H1 (cell line): ENCODE data around the gene TRIM14. TPM values are rescaled to one million over a fixed set of nuclear protein-coding genes. Genes with fewer than 3 reads are reported as not detected.

Source experiments
- CTCF ChIA-PET: fragments of 300-600 bp; sonication (Branson Sonifier 250); formaldehyde crosslinking; loops from one replicate; lab custom pipeline; 2021; ENCODE audit not compliant: partially characterized antibody; lab: Charles Lee
- POLR2A ChIA-PET: fragments of 300-600 bp; sonication (Branson Sonifier 250); formaldehyde crosslinking; loops from one replicate; lab custom pipeline; 2021; ENCODE audit warnings: inconsistent platforms; ENCODE audit not compliant: partially characterized antibody; lab: Charles Lee
- DNase-seq, 2 experiments: peaks; one replicate each; pipeline versions ENCODE4 v3.0.0 to v3.0.0-alpha.2; 2010 to 2022; ENCODE audit warnings: low spot score in 2 of 2, low read depth in 1 of 2, mixed read lengths in 1 of 2
- FAIRE-seq: peaks from 2 replicates; lab custom pipeline; 2011; peaks lifted over from hg19 to GRCh38; lab: Jason Lieb, UNC
- H2AFZ ChIP-seq: 2 replicates; pipeline ENCODE4 v1.8.1; 2012; ENCODE audit warnings: low read length, inconsistent platforms
- H2AK5ac ChIP-seq: 2 replicates; pipeline ENCODE4 v1.6.1; 2013; ENCODE audit warnings: low read depth, low read length
- H2BK120ac ChIP-seq: replicated peaks from 2 replicates; pipeline ENCODE3; 2013; ENCODE audit warnings: low read depth, low read length, inconsistent platforms
- H2BK12ac ChIP-seq: 2 replicates; pipeline ENCODE4 v1.6.1; 2013; ENCODE audit warnings: low read depth, low read length
- H2BK15ac ChIP-seq: 2 replicates; pipeline ENCODE4 v1.6.1; 2013; ENCODE audit warnings: low read length
- H2BK20ac ChIP-seq: 2 replicates; pipeline ENCODE4 v1.6.1; 2013; ENCODE audit warnings: low read length
- H2BK5ac ChIP-seq: 2 replicates; pipeline ENCODE4 v1.6.1; 2013; ENCODE audit warnings: low read depth, low read length
- H3K14ac ChIP-seq: 2 replicates; pipeline ENCODE4 v1.6.1; 2013; ENCODE audit warnings: inconsistent platforms; ENCODE audit not compliant: insufficient read length
- H3K18ac ChIP-seq: 2 replicates; pipeline ENCODE4 v1.6.1; 2013; ENCODE audit warnings: low read length; ENCODE audit errors: extremely low read depth
- H3K23ac ChIP-seq: 2 replicates; pipeline ENCODE4 v1.6.1; 2013; ENCODE audit warnings: inconsistent platforms; ENCODE audit not compliant: insufficient read length
- H3K23me2 ChIP-seq: 2 replicates; pipeline ENCODE4 v1.6.1; 2013; ENCODE audit warnings: low read depth, low read length
- H3K27ac ChIP-seq: 2 replicates; pipeline ENCODE4 v1.6.1; 2011; ENCODE audit warnings: low read depth, low read length, inconsistent platforms
- H3K27me3 ChIP-seq, 4 experiments: replicated peaks in 1 of 4; 1 replicate in 1 of 4; 2 replicates in 3 of 4; pipeline versions ENCODE4 v1.6.1 to v1.8.1; 2011 to 2013; ENCODE audit warnings: low read length in 3 of 4, mild to moderate bottlenecking in 3 of 4, inconsistent platforms in 2 of 4, mixed read lengths in 2 of 4, moderate library complexity in 1 of 4; ENCODE audit not compliant: control insufficient read depth in 3 of 4, insufficient read depth in 3 of 4; ENCODE audit errors: extremely low read depth in 1 of 4
- H3K36me3 ChIP-seq, 4 experiments: 2 replicates each; pipeline versions ENCODE4 v1.6.1 to v1.8.1; 2011 to 2013; ENCODE audit warnings: mild to moderate bottlenecking in 4 of 4, low read length in 3 of 4, moderate library complexity in 2 of 4, control low read depth in 1 of 4, inconsistent platforms in 1 of 4; ENCODE audit not compliant: insufficient read depth in 4 of 4, control insufficient read depth in 2 of 4
- H3K4ac ChIP-seq: replicated peaks from 2 replicates; pipeline ENCODE3; 2013; ENCODE audit warnings: low read length, low read depth, mixed read lengths, inconsistent platforms; ENCODE audit not compliant: insufficient read length
- H3K4me1 ChIP-seq, 4 experiments: replicated peaks in 1 of 4; 1 replicate in 1 of 4; 2 replicates in 3 of 4; pipeline versions ENCODE4 v1.6.1 to v1.8.1; 2011 to 2013; ENCODE audit warnings: low read length in 3 of 4, inconsistent platforms in 2 of 4, mixed read lengths in 1 of 4; ENCODE audit not compliant: insufficient read depth in 4 of 4, control insufficient read depth in 3 of 4
- H3K4me2 ChIP-seq, 2 experiments: 2 replicates each; pipeline versions ENCODE4 v1.6.1 to v1.8.1; 2011 to 2013; ENCODE audit warnings: low read depth in 2 of 2, low read length in 2 of 2, control low read depth in 1 of 2, inconsistent platforms in 1 of 2, mild to moderate bottlenecking in 1 of 2; ENCODE audit not compliant: insufficient read depth in 1 of 2
- H3K4me3 ChIP-seq, 4 experiments: fragments of 200-600, 300-600 bp in 1 of 4; sonication (generic), shearing (Covaris generic), sonication (Bioruptor Twin) in 1 of 4; 2 replicates each; pipeline versions ENCODE4 v1.5.1 to v1.8.1; 2011 to 2016; ENCODE audit warnings: low read length in 4 of 4, low read depth in 3 of 4, control low read depth in 2 of 4, inconsistent platforms in 2 of 4, mild to moderate bottlenecking in 2 of 4, mixed read lengths in 1 of 4, moderate library complexity in 1 of 4; ENCODE audit not compliant: insufficient read depth in 2 of 4; ENCODE audit errors: extremely low read depth in 1 of 4
- H3K56ac ChIP-seq: replicated peaks from 2 replicates; pipeline ENCODE3; 2013; ENCODE audit warnings: low read depth, mild to moderate bottlenecking, mixed read lengths, low read length, inconsistent platforms; ENCODE audit not compliant: insufficient read length
- H3K79me1 ChIP-seq: 2 replicates; pipeline ENCODE4 v1.6.1; 2013; ENCODE audit warnings: low read depth, low read length, control low read depth
- H3K79me2 ChIP-seq, 2 experiments: 2 replicates each; pipeline versions ENCODE4 v1.6.1 to v1.8.1; 2012 to 2013; ENCODE audit warnings: low read length in 2 of 2, mild to moderate bottlenecking in 2 of 2, inconsistent platforms in 1 of 2; ENCODE audit not compliant: insufficient read depth in 2 of 2, control insufficient read depth in 1 of 2
- H3K9ac ChIP-seq, 4 experiments: replicated peaks in 1 of 4; 1 replicate in 1 of 4; 2 replicates in 3 of 4; pipeline versions ENCODE4 v1.6.1 to v1.8.1; 2011 to 2013; ENCODE audit warnings: low read depth in 3 of 4, low read length in 3 of 4, control low read depth in 2 of 4, mild to moderate bottlenecking in 2 of 4, moderate library complexity in 2 of 4, inconsistent platforms in 1 of 4; ENCODE audit errors: extremely low read depth in 1 of 4
- H3K9me3 ChIP-seq, 2 experiments: 2 replicates each; pipeline versions ENCODE4 v1.6.1 to v1.8.1; 2012 to 2013; ENCODE audit warnings: mild to moderate bottlenecking in 2 of 2, moderate library complexity in 2 of 2, control low read depth in 1 of 2, inconsistent platforms in 1 of 2, low read depth in 1 of 2, low read length in 1 of 2, mixed read lengths in 1 of 2; ENCODE audit not compliant: insufficient read depth in 2 of 2
- H4K20me1 ChIP-seq, 2 experiments: replicated peaks in 1 of 2; 2 replicates each; pipeline versions ENCODE3 to v1.8.1; 2011 to 2013; ENCODE audit warnings: inconsistent platforms in 2 of 2, low read length in 2 of 2, mild to moderate bottlenecking in 1 of 2; ENCODE audit not compliant: insufficient read depth in 2 of 2, control insufficient read depth in 1 of 2
- H4K5ac ChIP-seq: 2 replicates; pipeline ENCODE4 v1.6.1; 2013; ENCODE audit warnings: low read length, low read depth, mixed read lengths, inconsistent platforms; ENCODE audit not compliant: insufficient read length
- H4K8ac ChIP-seq: 2 replicates; pipeline ENCODE4 v1.8.0; 2013; ENCODE audit warnings: mild to moderate bottlenecking, moderate library complexity, low read length, inconsistent platforms; ENCODE audit not compliant: insufficient read depth; ENCODE audit errors: extremely low read depth
- H4K91ac ChIP-seq: replicated peaks from 2 replicates; pipeline ENCODE3; 2013; ENCODE audit warnings: low read length, mixed read lengths, inconsistent platforms; ENCODE audit not compliant: insufficient read length
- WGBS, 2 experiments: shearing (Covaris generic) in 1 of 2; methylation state at CpG; one replicate each; pipeline versions ENCODE4 v1.1.6 to v1.1.7; 2013 to 2015; ENCODE audit warnings: low lambda C conversion rate in 2 of 2, mixed read lengths in 2 of 2, inconsistent platforms in 1 of 2, low coverage in 1 of 2, missing lambda C conversion rate in 1 of 2; ENCODE audit not compliant: insufficient replicate concordance in 2 of 2, insufficient coverage in 1 of 2, insufficient read length in 1 of 2; ENCODE audit errors: extremely low coverage in 1 of 2, missing lambda C conversion rate in 1 of 2; 5-methylcytosine and 5-hydroxymethylcytosine counted together
- polyA plus RNA-seq, 7 experiments: library from polyadenylated mRNA; depleted of rRNA in 3 of 7; stranded (reverse) in 5 of 7; unstranded in 2 of 7; fragments of >200 nt in 5 of 7; fragments of 200-250 nt in 2 of 7; gene quantifications; 1 replicate in 5 of 7; 2 replicates in 1 of 7; 4 replicates in 1 of 7; pipeline versions ENCODE4 v1.2.1 to v1.2.3, GENCODE V29; 2011 to 2013; ENCODE audit warnings: missing spikeins in 2 of 7, mixed read lengths in 2 of 7
- total RNA-seq: library from RNA; stranded (reverse); fragmentation: NEBNext Ultra II Directional; extraction: Animal tissue kit (Norgen Biotek cat#: 25700); gene quantifications from 2 replicates; pipeline ENCODE4 v1.2.1, GENCODE V29; 2021
- TF ChIP-seq, protein P1 (sequence below): IDR thresholded peaks from 2 replicates; pipeline ENCODE4 v1.6.1; 2011; ENCODE audit warnings: low read length, improper control_type of control experiment

TRIM14 gene
- total and polyA plus RNA-seq, 2 of the 8 experiments (the other 6 are each of a cell fraction or from before 2014, with no cell fraction given), result 9.2 to 19.4 TPM

DNA sequence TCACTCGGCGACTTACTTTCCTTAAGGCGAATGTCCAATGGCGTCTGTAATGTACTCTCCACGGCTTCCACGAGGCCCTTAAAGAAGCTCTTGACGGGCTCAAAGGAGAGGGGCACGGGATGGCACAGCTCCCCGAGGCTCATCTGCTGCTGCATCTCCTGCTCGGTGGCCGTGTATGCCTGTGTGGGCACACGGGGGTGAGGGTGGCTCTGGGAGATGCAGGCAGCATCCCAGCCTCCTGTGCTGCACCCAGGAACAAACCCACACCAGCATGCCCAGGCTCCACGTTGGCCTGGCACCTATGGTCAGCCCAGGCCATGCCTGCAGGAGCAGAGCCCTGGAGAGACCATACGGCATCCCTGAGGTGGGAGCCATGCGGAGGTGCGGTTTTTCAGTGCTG is 24.2 kb downstream of the TRIM14 start:
- no peak overlapping the region for H3K4ac ChIP-seq
- no peak overlapping the region for H3K18ac ChIP-seq
- no peaks in the 10 kb centered on the region for H3K27me3 ChIP-seq
- no peak overlapping the region for H2AFZ ChIP-seq
- DNase-seq, result no peak
- FAIRE-seq, result no peak
- no peak overlapping the region for H3K27ac ChIP-seq
- peaks cover 3 to 11% (median 5%) of the 10 kb centered on the region in 4 experiments; a peak in 6 of 7 replicates for H3K4me1 ChIP-seq
- H3K23me2 ChIP-seq, result 0 out of 2 replicates have a peak, but pooled peaks cover 3% of the 10 kb centered on the region
- H2BK12ac ChIP-seq, result no peak overlapping the region
- peak overlapping the region; percentile 24; the same call in 1 of the 2 replicates for H2BK5ac ChIP-seq
- no peak overlapping the region for H4K5ac ChIP-seq
- ChIA-PET POLR2A (interaction anchor here (1.1 kb wide), 1 partner anchor 15 kb away, joined by 3 read pairs; no protein-coding TSS in a partner anchor), CTCF (interaction anchor here (0.6 to 1.4 kb wide), 3 partner anchors 8 to 117 kb away, joined by 3 to 5 read pairs (median 3); no protein-coding TSS in a partner anchor)
- H3K4me3 ChIP-seq, result no peak overlapping the region
- no peak overlapping the region for H3K4me2 ChIP-seq
- no peak overlapping the region for H2BK20ac ChIP-seq
- H4K20me1 ChIP-seq, result peaks cover 0 to 2% of the 10 kb centered on the region in 2 experiments
- no peak overlapping the region for H4K91ac ChIP-seq
- H3K14ac ChIP-seq, result no peak overlapping the region
- H4K8ac ChIP-seq, result peak overlapping the region; percentile 36
- no peaks in the 10 kb centered on the region for H3K9me3 ChIP-seq
- no peaks in the 10 kb centered on the region for H3K79me1 ChIP-seq
- H2AK5ac ChIP-seq, result no peak overlapping the region
- 82% methylated on average over 16 of the region's 16 CpGs; no CpG with 5 or more reads in 1 of the 2 experiments for WGBS, 2 experiments
- peaks cover 0 to 3% (median 0%) of the 10 kb centered on the region in 4 experiments; a peak in 2 of 8 replicates for H3K36me3 ChIP-seq
- no peak overlapping the region for H2BK120ac ChIP-seq
- H3K56ac ChIP-seq, result no peak overlapping the region
- no peak overlapping the region for H2BK15ac ChIP-seq
- no peak overlapping the region for H3K23ac ChIP-seq
- TF ChIP-seq, protein P1, sequence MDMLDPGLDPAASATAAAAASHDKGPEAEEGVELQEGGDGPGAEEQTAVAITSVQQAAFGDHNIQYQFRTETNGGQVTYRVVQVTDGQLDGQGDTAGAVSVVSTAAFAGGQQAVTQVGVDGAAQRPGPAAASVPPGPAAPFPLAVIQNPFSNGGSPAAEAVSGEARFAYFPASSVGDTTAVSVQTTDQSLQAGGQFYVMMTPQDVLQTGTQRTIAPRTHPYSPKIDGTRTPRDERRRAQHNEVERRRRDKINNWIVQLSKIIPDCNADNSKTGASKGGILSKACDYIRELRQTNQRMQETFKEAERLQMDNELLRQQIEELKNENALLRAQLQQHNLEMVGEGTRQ, result no peak
- no peak overlapping the region for H3K9ac ChIP-seq
- no peaks in the 10 kb centered on the region for H3K79me2 ChIP-seq
